Measurements from ENCODE around the gene EEA1.

The EEA1 gene

GRCh38 chr12:92740411-92740810 lies 188.7 kb downstream of the EEA1 start:
- Mint-ChIP-seq H3K9me3 (no peaks in the 10 kb centered on the region), H3K4me3 (no peak overlapping the region), H3K36me3 (ENCODE audit: low read depth) (no peaks in the 10 kb centered on the region), H3K27me3 (ENCODE audit: low read depth) (no peaks in the 10 kb centered on the region), H3K27ac (no peak overlapping the region), H3K4me1 (peaks cover 28% of the 10 kb centered on the region)
- TF ChIP-seq CTCF (IDR thresholded peaks at IDR 0.05; ENCODE audit: unreplicated experiment in 3 of 3) = no peak

GRCh38 chr12:92739113-92739512 lies 190.0 kb downstream of the EEA1 start:
- H3K27ac Mint-ChIP-seq = no peak overlapping the region
- no peak for TF ChIP-seq CTCF (IDR thresholded peaks at IDR 0.05; ENCODE audit: unreplicated experiment in 3 of 3)

DNA sequence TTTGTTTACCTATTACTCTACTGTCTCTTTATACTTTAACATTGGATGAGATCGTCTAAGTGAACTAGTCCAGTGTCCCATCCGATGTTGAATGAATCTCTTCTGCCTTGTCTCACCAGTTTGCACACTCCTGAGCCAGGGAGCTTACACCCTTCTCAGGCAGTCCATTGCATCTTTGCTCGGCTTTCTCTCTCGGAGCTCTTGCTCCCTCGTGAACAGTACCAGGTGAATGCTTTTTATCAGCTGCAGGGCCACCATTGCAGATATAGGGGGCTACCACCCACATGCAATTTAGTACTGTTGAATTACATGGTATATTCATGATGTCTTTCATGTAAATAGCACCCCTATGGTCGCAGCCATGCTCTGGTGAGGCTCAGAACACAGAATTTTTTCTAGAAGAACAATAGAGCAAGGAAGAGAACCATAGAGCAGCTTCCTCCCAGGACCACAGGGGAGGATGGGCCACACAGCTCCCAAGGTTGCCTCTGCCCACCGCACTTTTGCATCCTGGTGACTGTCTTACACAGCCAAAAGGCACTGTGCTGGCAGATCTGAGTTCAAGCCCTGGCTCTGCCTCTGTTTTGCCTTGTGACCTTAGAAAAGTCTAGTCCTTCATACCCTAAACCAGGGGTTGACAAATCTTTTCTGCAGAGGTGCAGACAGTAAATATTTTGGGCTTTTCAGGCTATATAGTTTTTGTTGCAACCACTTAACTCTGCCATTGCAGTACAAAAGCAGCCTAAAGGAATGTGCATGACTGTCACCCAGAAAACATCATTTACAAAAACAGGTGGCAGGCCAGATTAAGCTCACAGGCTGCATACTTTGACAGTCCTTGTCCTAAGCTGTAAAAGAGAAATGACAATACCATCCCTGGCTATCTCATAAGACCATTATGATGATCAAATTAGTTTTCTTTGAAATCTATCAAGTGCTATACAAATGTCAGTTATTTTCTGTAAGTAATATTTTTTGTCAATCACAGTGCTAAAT lies 190.9 kb downstream of the EEA1 start:
- Mint-ChIP-seq H3K4me3 (peak overlapping the region in 1 of 3 experiments; percentile 24), H3K36me3 (ENCODE audit: low read depth) (no peaks in the 10 kb centered on the region), H3K4me1 (peaks cover 34% of the 10 kb centered on the region), H3K27me3 (ENCODE audit: low read depth) (peaks cover 3% of the 10 kb centered on the region), H3K9me3 (no peaks in the 10 kb centered on the region), H3K27ac (peak overlapping the region in 1 of 3 experiments; percentile 31)
- no peak for TF ChIP-seq CTCF (IDR thresholded peaks at IDR 0.05; ENCODE audit: unreplicated experiment in 3 of 3)

More at GRCh38 chr12:92739113-92739512, 190.0 kb downstream of the EEA1 start:
- no peaks in the 10 kb centered on the region for H3K36me3 Mint-ChIP-seq (ENCODE audit: low read depth)
- peaks cover 33% of the 10 kb centered on the region for H3K4me1 Mint-ChIP-seq
- no peaks in the 10 kb centered on the region for H3K9me3 Mint-ChIP-seq
- peaks cover 3% of the 10 kb centered on the region for H3K27me3 Mint-ChIP-seq (ENCODE audit: low read depth)
- no peak overlapping the region for H3K4me3 Mint-ChIP-seq

DNA sequence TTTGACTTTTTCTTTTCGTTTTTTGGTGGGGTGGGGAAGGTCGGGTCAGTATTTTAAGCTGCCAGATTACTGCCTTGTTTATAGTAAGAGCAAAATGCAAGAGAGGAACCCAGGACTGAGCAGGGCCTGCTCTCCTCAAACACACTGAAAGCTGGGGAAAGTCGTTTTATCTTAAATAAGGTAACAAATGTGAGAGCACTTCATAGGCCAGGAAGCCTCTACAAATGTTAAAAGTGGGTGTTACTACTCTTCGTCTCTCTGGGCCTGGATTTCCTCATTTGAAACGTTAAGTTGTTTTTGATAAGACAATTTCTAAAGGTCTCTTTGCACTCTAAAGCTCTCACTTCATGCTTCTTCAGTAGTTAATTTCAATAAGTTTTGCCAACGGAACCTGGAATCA lies 192.5 kb downstream of the EEA1 start:
- no peaks in the 10 kb centered on the region for H3K9me3 Mint-ChIP-seq
- no peaks in the 10 kb centered on the region for H3K36me3 Mint-ChIP-seq (ENCODE audit: low read depth)
- TF ChIP-seq CTCF (IDR thresholded peaks at IDR 0.05; ENCODE audit: unreplicated experiment in 3 of 3) = no peak
- peaks cover 50% of the 10 kb centered on the region for H3K4me1 Mint-ChIP-seq
- no peak overlapping the region for H3K27ac Mint-ChIP-seq
- no peak overlapping the region for H3K4me3 Mint-ChIP-seq
- peaks cover 3% of the 10 kb centered on the region for H3K27me3 Mint-ChIP-seq (ENCODE audit: low read depth)

DNA sequence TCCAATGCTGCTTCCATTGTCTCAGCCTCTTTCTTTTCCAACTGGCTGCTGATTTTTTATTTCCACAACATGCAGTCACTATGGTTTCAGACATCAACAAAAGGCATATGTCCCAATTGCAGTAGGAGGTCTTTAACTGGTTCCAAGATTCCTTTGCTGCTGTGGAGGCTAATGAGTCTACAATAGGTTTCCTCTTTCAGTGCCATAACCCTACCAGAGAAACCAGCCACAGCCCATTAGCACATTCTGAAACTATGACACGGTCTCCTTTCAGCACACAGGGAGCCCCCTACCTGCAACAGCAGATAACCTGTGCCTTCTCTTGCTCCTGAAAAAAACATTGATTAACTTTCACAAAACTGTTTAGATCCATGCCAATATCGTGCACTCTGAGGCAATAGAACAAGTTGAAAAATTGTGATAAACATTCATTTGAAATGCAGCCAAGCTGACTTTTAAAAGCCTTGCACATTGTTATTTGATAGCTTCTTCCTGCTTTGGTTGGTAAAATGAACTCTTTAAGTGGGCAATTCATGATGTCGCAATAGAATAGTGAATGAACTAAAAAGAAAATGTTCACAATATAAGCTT lies 193.9 kb downstream of the EEA1 start:
- Mint-ChIP-seq H3K27me3 (ENCODE audit: low read depth) (peaks cover 3% of the 10 kb centered on the region), H3K4me1 (peaks cover 51% of the 10 kb centered on the region), H3K9me3 (no peaks in the 10 kb centered on the region), H3K4me3 (no peak overlapping the region), H3K36me3 (ENCODE audit: low read depth) (no peaks in the 10 kb centered on the region), H3K27ac (peak overlapping the region in 2 of 3 experiments; percentile 30 to 36)
- TF ChIP-seq CTCF (IDR thresholded peaks at IDR 0.05; ENCODE audit: unreplicated experiment in 3 of 3) = no peak

All from nephron (organoid).